GM12864 (cell line): ENCODE measurements around the gene FABP6.
"Not testable (repeated sequence)": the region's sequence is repeated elsewhere in the genome, so short reads cannot be mapped to it uniquely, and the experiment has no call there.

ENCODE experiments used
- DNase-seq: peaks from one replicate; pipeline ENCODE4 v3.0.0-alpha.2; 2011; ENCODE audit warnings: low read depth
- H3K4me3 ChIP-seq: 2 replicates; pipeline ENCODE4 v1.5.1; 2011; ENCODE audit warnings: mild to moderate bottlenecking, low read depth, low read length, control low read depth
- CTCF ChIP-seq: IDR thresholded peaks from 2 replicates; pipeline ENCODE4 v1.5.1; 2011; ENCODE audit warnings: low read depth, mild to moderate bottlenecking, moderate library complexity, low read length, control low read depth, inconsistent platforms; ENCODE audit errors: missing control alignments

The FABP6 gene

GRCh38 chr5:160237571-160238093 is 8.3 kb downstream of the FABP6 start:
- TF ChIP-seq CTCF: no peak
- DNase-seq: no peak
- no peak overlapping the region for H3K4me3 ChIP-seq

- DNase-seq: no peak
- TF ChIP-seq CTCF: no peak
These were observed 11.0 kb downstream of the FABP6 start for GRCh38 chr5:160240350-160240749.

GRCh38 chr5:160242145-160242544 is 12.8 kb downstream of the FABP6 start:
- no peak for DNase-seq
- TF ChIP-seq CTCF: no peak
- H3K4me3 ChIP-seq: no peak overlapping the region

More at GRCh38 chr5:160240350-160240749, 11.0 kb downstream of the FABP6 start:
- no peak overlapping the region for H3K4me3 ChIP-seq

GRCh38 chr5:160245506-160246086 is 16.3 kb downstream of the FABP6 start:
- no peak for DNase-seq
- no peak for TF ChIP-seq CTCF
- H3K4me3 ChIP-seq: no peak overlapping the region

- H3K4me3 ChIP-seq, DNase-seq: not testable (repeated sequence)
These were observed 20.3 kb downstream of the FABP6 start for GRCh38 chr5:160249570-160249969.

GRCh38 chr5:160250226-160250625 is 20.9 kb downstream of the FABP6 start:
- H3K4me3 ChIP-seq: no peak overlapping the region
- no peak for TF ChIP-seq CTCF
- DNase-seq: no peak

- no peak for TF ChIP-seq CTCF
- H3K4me3 ChIP-seq: no peak overlapping the region
- no peak for DNase-seq
These were observed 21.5 kb downstream of the FABP6 start for GRCh38 chr5:160250826-160251225.
